ENCODE measurements around the gene ABCC8.

ABCC8 gene

DNA sequence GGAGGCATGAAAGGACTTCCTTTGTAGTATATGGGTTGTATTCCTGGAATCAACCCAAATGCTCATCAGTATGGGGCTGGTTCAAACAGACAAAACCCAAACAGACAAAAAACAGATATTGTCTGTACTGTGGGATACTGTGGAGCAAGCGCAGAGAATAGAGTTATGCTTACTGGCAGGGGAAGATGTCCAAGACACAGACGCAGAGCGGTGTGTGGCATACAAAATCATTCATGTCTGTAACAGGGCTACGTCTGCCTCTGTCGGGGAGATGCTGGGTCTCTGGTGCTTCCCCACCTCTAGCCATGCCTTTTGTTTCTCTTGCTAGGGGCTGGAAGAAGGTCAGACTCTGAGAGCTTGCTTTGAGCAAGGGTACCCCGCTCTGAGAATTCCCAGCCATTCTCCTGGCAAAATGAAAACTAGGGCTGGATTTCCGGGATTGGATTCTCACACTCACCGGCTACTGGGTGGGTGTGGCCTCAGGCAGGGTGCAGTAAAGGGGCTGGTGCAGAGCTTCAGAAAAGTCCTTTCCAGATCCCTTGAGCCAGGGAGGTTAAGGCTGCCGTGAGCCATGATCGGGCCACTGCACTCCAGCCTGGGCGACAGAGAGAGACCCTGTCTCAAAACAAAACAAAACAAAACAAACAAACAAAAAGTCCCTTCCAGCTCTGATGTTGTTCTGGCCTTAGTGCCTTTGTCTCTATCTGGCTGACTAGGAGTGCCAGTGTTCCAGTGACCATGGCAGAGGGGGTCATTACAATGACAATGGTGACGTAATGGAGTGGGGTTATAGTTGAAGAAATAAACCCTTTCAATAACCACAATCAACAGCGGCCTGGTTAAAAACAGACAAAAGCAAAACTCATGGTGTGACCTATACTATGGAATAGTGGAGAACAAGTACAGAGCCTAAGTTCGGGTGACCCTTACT, 2.9 kb upstream of the ABCC8 start:
- Histone ChIP-seq H3K4me3 (ENCODE audit: low read depth, low read length) (no peak overlapping the region), H3K36me3 (ENCODE audit: control insufficient read depth in 2 of 2, insufficient read depth in 1 of 2, low read length in 2 of 2) (no peaks in the 10 kb centered on the region), H3K4me1 (ENCODE audit: control insufficient read depth, insufficient read depth, low read length) (no peaks in the 10 kb centered on the region; the same call in 1 of the 2 replicates), H3K27ac (ENCODE audit: extremely low read depth, low read depth, low read length) (no peak overlapping the region), H3K9me3 (ENCODE audit: control insufficient read depth, insufficient read depth, low read depth, low read length) (no peaks in the 10 kb centered on the region)
- ChIA-PET CTCF (interaction anchor here (0.6 to 1.0 kb wide), 2 partner anchors 38 to 95 kb away, joined by 3 to 4 read pairs; no protein-coding TSS in a partner anchor), POLR2A (no interaction called here)
- TF ChIP-seq KLF1 (tag by site-specific recombination; IDR thresholded peaks at IDR 0.05) (peak; percentile 53; the same call in 1 of the 2 replicates), ZNF623 (tag by site-specific recombination; IDR thresholded peaks at IDR 0.05) (no peak), ZBTB48 (tag by site-specific recombination; IDR thresholded peaks at IDR 0.05) (peak; percentile 87), ZNF654 (tag by site-specific recombination; IDR thresholded peaks at IDR 0.05; ENCODE audit: low read depth) (no peak), PRDM2 (tag by site-specific recombination; IDR thresholded peaks at IDR 0.05; ENCODE audit: borderline replicate concordance) (no peak), ZNF335 (tag by site-specific recombination; conservative IDR thresholded peaks at IDR 0.05) (0 out of 2 replicates have a peak, but pooled peaks have one; percentile 13), ZNF423 (tag by site-specific recombination; IDR thresholded peaks at IDR 0.05) (no peak), KLF8 (tag by site-specific recombination; IDR thresholded peaks at IDR 0.05) (peak; percentile 34; the same call in 1 of the 2 replicates), ZNF791 (tag by site-specific recombination; IDR thresholded peaks at IDR 0.05) (no peak), ZNF514 (tag by site-specific recombination; IDR thresholded peaks at IDR 0.05) (no peak), ZNF768 (tag by site-specific recombination; IDR thresholded peaks at IDR 0.05) (no peak), SP3 (tag by site-specific recombination; IDR thresholded peaks at IDR 0.05) (peak; percentile 56), ZNF600 (tag by site-specific recombination; IDR thresholded peaks at IDR 0.05) (0 out of 2 replicates have a peak, but pooled peaks have one; percentile 74), ZNF610 (tag by site-specific recombination; IDR thresholded peaks at IDR 0.05; ENCODE audit: borderline replicate concordance) (no peak), ZBTB21 (tag by site-specific recombination; IDR thresholded peaks at IDR 0.05) (0 out of 2 replicates have a peak, but pooled peaks have one; percentile 8), SCRT2 (tag by site-specific recombination; IDR thresholded peaks at IDR 0.05) (no peak), KLF10 (tag by site-specific recombination; IDR thresholded peaks at IDR 0.05) (peak; percentile 71), ZBTB17 (tag by site-specific recombination; IDR thresholded peaks at IDR 0.05) (peak; percentile 70), ZNF510 (tag by site-specific recombination; IDR thresholded peaks at IDR 0.05; ENCODE audit: insufficient replicate concordance) (no peak), ZBTB20 (tag by site-specific recombination; IDR thresholded peaks at IDR 0.05) (peak; percentile 58; the same call in 1 of the 2 replicates), TCF7L2 (IDR thresholded peaks at IDR 0.05; ENCODE audit: borderline replicate concordance, low read depth, low read length) (no peak), KLF9 (tag by site-specific recombination; IDR thresholded peaks at IDR 0.05; ENCODE audit: low read depth) (peak; percentile 94), ZNF660 (tag by site-specific recombination; IDR thresholded peaks at IDR 0.05) (peak; percentile 36; the same call in 1 of the 2 replicates)
- TF ChIP-seq, protein P1, sequence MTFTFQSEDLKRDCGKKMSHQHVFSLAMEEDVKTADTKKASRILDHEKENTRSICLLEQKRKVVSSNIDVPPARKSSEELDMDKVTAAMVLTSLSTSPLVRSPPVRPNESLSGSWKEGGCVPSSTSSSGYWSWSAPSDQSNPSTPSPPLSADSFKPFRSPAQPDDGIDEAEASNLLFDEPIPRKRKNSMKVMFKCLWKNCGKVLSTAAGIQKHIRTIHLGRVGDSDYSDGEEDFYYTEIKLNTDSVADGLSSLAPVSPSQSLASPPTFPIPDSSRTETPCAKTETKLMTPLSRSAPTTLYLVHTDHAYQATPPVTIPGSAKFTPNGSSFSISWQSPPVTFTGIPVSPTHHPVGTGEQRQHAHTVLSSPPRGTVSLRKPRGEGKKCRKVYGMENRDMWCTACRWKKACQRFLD (tag by site-specific recombination; IDR thresholded peaks at IDR 0.05) = no peak
